NCI-H1092 (cell line): ENCODE data around the gene PAQR5.
"Not testable (repeated sequence)": the region's sequence is repeated elsewhere in the genome, so short reads cannot be mapped to it uniquely, and the experiment has no call there.

Experiments used
- DNase-seq: peaks from one replicate; lab custom pipeline; 2025; lab: John Stamatoyannopoulos, UW

PAQR5 gene

GRCh38 chr15:69357773-69358771 lies 59.4 kb downstream of the PAQR5 start:
- no peak for DNase-seq

- DNase-seq = no peak
Measured at GRCh38 chr15:69358850-69359249, 60.1 kb downstream of the PAQR5 start.

DNA sequence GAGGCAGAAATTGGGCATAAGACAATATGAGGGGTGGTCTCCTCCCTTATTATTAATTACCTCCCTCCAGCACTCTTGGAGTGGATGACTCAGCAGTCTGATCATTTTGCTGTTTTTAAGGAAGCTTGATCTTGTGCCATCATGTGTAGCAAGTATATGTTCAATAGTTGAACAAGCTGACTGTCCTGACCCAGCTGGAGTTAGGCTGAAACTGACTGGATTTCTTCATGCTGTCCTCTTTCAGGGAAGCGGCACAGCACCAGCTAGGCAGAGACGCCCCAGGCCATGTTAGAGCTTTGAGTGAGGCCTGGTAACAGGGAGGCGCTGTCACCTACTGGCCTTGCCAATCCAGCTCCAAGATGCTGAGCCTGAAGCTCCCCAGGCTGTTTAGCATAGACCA lies 61.0 kb downstream of the PAQR5 start:
- DNase-seq = no peak

GRCh38 chr15:69360642-69361041 lies 61.9 kb downstream of the PAQR5 start:
- DNase-seq = no peak

- no peak for DNase-seq
Measured at GRCh38 chr15:69367236-69367635, 68.5 kb downstream of the PAQR5 start.

- no peak for DNase-seq
Measured at GRCh38 chr15:69369631-69370030, 70.9 kb downstream of the PAQR5 start.

GRCh38 chr15:69373406-69373805 lies 74.7 kb downstream of the PAQR5 start:
- no peak for DNase-seq

GRCh38 chr15:69375151-69375790 lies 76.6 kb downstream of the PAQR5 start:
- no peak for DNase-seq

DNA sequence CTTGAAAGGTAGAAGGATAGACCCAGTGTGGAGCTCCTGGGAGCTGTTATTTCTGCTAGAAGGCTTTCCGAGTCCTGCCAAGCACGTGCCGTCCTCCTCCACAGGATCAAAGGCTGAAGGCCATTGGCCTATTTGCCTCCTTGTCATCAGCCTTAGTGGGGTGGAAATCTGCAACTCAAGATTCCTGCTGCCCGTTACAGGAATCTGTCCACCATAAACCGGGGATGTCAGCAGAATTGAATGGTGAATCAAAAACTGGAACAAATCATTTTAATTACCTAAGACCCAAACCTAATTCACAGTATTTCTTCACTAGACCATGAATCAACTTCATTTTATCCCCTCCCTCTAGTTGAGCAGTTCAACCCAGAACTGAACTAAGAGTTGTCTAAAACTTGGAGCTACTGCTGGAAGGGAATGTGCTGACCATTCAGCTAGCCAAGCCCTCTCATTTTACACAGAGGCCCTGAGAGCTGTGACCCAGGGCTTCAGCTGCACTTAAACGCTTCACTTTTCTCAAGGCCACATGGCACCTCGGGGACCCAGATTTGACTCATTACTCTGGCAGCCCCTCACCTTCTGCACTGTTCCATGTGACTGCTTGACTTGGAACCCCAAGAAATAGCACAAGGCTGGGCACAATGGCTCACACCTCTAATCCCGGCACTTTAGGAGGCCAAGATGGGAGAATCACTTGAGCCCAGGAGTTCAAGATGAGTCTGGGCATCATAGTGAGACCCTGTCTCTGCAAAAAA lies 78.7 kb downstream of the PAQR5 start:
- no peak for DNase-seq

DNA sequence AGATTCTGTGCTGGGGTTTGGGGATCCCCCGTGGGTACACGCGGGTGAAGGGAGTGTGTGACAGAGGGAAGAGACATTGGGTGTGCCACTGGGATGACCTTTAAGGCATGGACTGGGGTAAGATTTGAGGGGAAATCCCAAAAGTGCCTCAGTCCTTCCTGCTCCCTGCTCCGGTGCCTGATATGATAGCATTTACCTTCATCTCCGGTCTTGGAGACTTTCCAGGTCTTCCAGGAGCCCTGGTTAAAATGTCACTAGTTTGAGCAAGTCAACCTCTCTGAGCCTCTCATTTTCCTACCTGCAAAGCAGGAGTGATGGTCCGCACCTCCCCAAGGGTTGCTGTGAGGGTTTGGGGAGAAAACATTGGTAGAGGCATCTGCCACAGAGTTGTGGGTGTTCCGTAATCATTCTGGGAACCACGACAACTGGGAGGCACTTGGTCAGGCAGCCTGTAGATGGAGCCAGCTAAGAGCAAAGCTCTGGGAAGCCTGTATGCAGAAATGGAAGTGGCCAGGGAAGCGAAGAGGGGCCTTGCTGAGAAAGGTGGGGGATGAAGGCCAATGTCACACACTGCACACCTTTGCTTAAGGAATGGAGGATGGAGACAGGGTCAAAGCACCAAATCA lies 81.5 kb downstream of the PAQR5 start:
- no peak for DNase-seq

DNA sequence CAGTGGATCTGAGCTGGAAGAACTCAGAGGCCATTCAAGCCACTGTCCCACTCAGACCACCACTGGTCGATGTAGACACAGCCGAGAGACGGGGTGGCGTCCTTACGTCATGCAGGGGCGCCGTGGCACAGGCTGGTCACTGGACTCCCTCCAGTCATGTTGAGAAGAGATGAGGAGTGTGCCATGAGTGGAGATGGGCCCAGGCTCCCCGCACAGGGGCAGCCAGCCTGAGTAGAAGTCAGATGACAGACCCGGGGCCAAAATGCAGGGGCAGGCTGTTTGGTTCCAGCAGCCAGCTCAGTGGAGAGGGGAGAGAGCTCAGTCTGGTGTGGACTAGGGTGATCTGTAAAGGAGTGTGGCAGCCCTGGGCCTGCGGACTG lies 82.0 kb downstream of the PAQR5 start:
- DNase-seq = no peak

GRCh38 chr15:69382176-69382575 lies 83.5 kb downstream of the PAQR5 start:
- not testable (repeated sequence) for DNase-seq

- not testable (repeated sequence) for DNase-seq
Measured at GRCh38 chr15:69384066-69384465, 85.4 kb downstream of the PAQR5 start.

DNA sequence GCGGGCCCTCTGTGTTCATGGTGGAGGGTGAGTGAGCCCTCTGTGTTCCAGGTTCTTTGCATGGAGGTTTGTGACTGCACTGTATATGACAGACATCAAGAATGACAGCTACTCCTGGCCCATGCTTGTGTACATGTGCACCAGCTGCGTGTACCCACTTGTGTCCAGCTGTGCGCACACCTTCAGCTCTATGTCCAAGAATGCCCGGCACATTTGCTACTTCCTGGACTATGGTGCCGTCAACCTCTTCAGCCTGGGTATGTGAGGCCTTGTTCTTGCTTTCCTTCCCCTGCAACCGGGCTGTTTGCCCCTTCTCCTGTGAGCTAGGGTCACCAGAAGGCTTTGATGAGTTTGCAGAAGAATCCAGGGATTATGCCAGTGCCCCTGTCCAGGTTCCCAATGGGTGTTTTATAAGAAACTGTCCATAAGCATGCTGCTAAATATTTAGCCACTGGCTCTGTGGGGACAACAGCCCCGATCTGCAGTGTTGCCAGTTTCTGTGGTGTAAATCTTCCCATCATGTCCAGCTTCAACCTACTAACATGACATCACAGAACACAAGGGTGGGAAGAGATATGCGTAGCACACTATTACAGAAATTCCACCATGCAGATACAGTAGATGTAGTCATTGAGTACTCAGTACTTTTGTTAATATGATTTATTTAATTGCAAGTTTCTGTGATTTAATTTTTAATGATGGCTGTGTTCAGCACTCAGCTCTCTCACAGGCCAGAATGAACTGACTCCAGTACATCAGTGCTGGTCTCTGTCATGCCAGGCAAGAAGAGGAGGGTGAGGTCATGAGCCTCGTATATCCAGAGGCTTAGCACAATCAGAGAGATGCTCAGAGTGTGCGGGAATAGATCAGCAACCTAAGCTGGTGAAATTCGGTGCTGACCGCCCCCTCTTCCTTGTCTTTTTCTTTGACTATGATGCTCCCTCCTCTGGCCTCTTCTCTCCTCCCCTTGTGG lies 86.2 kb downstream of the PAQR5 start:
- DNase-seq = no peak

- DNase-seq = no peak
Measured at GRCh38 chr15:69385831-69386230, 87.1 kb downstream of the PAQR5 start.

- no peak for DNase-seq
Measured at GRCh38 chr15:69386284-69386683, 87.6 kb downstream of the PAQR5 start.

GRCh38 chr15:69388260-69388705 lies 89.6 kb downstream of the PAQR5 start:
- no peak for DNase-seq

- DNase-seq = no peak
Measured at GRCh38 chr15:69389426-69389825, 90.7 kb downstream of the PAQR5 start.

DNA sequence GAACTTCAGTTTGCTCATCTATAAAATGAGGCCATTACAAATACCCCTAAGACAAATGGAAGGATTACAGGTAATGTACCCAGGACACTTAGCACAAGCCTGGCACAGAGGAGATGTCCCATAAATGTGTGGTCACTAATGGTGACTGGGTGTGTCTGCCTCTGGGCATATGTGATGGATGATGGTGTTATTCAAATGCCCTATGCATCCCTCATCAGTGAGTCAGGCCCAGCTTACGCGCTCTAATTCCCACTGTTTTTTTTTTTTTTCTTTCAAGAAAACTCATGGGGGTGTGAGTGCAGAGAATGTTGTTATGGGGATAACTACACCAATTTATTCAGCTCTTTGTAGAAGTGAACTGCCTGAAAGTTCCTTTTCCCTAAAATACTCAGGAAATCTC lies 91.9 kb downstream of the PAQR5 start:
- no peak for DNase-seq

- no peak for DNase-seq
Measured at GRCh38 chr15:69391046-69391757, 92.5 kb downstream of the PAQR5 start.
